ENCODE data around the gene IQGAP2. TPM values are rescaled to one million over a fixed set of nuclear protein-coding genes. Genes with fewer than 3 reads are reported as not detected.

The IQGAP2 gene
- total and polyA plus RNA-seq, 2 of the 8 experiments (the other 6 are each of a cell fraction or from before 2014, with no cell fraction given), result 19.7 to 66.0 TPM

DNA sequence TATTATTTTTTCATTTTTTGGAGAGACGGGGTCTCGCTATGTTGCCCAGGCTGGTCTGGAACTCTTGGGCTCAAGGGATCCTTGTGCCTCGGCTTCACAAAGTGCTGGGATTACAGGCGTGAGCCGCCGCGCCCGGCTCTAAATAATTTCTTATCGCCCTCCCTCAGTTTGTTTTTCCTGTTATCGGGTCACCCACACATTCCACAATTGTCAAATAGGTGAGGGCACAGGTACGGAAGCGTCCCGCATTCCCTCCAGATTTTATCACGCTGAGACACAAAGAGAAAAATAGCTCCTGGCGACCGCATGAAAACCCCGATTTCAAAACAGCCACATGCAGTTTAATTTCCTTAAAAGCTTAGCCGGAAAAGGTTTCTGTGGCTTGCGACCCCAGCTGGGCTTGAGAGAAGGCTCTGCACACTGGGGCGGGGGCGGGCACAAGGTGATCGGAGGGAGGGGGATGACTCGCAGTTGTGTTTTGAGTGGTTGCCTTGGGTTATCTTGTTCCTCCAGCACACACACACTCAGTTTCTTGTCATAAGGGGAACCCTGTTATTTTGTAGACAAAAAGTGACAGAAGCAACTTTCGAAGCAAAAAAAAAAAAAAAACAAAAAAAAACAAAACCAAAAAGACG, 717 bp upstream of the IQGAP2 start (continued):
- TF ChIP-seq GABPA (IDR thresholded peaks at IDR 0.05; ENCODE audit: borderline replicate concordance, insufficient read depth, low read length) (no peak), SIN3A (conservative IDR thresholded peaks at IDR 0.05 in 1 of 2, IDR thresholded peaks at IDR 0.05 in 1 of 2; ENCODE audit: low read depth in 1 of 2, low read length in 2 of 2) (no peak), FOSL1 (IDR thresholded peaks at IDR 0.05; ENCODE audit: insufficient read depth, low read depth, low read length) (no peak), BCL11A (IDR thresholded peaks at IDR 0.05; ENCODE audit: low read depth in 2 of 2, low read length in 2 of 2) (no peak), CBX8 (IDR thresholded peaks at IDR 0.05; ENCODE audit: borderline replicate concordance, low read depth, low read length) (no peak), HDAC2 (IDR thresholded peaks at IDR 0.05; ENCODE audit: borderline replicate concordance in 1 of 2, low read depth in 2 of 2, low read length in 2 of 2) (no peak), SP4 (IDR thresholded peaks at IDR 0.05; ENCODE audit: low read length) (no peak), HDAC6 (IDR thresholded peaks at IDR 0.05; ENCODE audit: low read depth, low read length) (no peak), SP1 (IDR thresholded peaks at IDR 0.05; ENCODE audit: low read depth, low read length) (no peak), NRF1 (IDR thresholded peaks at IDR 0.05; ENCODE audit: low read depth, low read length) (no peak), RBBP5 (IDR thresholded peaks at IDR 0.05; ENCODE audit: borderline replicate concordance, low read depth, low read length) (no peak)
- TF ChIP-seq, protein P1, sequence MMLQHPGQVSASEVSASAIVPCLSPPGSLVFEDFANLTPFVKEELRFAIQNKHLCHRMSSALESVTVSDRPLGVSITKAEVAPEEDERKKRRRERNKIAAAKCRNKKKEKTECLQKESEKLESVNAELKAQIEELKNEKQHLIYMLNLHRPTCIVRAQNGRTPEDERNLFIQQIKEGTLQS (IDR thresholded peaks at IDR 0.05; ENCODE audit: insufficient read depth, low read depth, low read length), result no peak
- TF ChIP-seq, protein P2, sequence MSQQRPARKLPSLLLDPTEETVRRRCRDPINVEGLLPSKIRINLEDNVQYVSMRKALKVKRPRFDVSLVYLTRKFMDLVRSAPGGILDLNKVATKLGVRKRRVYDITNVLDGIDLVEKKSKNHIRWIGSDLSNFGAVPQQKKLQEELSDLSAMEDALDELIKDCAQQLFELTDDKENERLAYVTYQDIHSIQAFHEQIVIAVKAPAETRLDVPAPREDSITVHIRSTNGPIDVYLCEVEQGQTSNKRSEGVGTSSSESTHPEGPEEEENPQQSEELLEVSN (IDR thresholded peaks at IDR 0.05), result 0 out of 2 replicates have a peak, but pooled peaks have one; percentile 10

Data from H1 (cell line).